Left hindlimb (tissue), 1 donor: ENCODE measurements around the gene OPCML.

Experiments
- DNase-seq: peaks from one replicate; pipeline ENCODE4 v3.0.0-alpha.2; 2018

Gene OPCML

DNA sequence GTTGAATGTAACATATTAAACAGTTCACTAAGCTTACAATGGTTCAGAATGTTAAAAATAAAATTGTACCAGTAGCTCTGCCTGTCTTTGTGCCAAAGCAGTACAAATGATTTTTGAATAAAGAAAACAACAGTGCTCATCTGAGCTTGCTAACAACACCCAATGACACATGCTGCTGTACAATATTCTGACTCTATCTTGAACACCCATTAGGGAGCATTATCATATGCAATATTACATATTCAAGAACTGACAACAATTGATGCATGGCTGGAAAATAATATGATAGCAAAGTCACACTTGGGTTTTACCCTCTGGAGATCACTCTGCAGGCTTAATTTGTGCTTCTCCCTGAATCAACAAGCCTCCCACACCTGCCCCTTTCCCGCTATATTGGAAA is 953.7 kb downstream of the OPCML start:
- DNase-seq = no peak

DNA sequence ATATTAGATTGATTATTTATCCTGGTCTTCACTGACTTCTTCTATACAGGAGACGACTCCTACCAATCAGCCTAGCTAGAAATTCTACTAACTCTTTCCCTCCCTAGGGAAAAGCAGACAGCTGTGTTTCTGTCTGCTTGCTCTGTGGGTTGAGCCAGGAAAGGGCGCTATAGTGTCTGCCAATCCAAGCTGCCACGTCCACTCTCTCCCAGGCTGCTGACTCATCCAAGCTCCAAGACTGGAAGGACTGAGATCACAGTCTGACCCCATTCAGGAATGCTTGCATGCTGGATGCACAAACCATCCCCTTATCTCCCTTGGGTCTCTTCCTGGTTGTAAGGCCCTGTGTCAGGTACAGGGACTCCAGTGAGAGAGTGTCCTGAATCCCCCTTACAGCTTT is 955.6 kb downstream of the OPCML start:
- no peak for DNase-seq

GRCh38 chr11:132564091-132564885 is 968.0 kb downstream of the OPCML start:
- no peak for DNase-seq

- DNase-seq = no peak
Measured at GRCh38 chr11:132563050-132563449, 969.3 kb downstream of the OPCML start.

DNA sequence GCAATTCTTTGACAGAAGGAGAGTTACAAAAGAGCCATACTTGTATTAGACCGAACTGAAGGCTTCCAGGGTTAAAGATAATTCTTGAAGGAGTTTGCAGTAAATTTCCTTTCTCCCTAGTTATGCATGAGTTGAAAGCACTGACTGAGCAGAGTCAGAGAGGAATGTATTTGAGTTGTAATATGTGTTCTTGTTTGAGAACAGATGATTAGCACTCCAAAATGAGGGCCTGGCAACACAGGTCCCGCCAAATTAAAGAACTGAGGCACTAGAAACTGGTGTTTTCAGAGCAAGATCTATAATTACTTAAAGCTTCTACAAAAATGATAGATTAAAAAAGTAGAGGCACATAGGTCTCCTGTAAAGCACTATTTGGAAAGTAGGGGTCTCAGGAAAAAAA is 970.4 kb downstream of the OPCML start:
- no peak for DNase-seq

- DNase-seq = no peak
Measured at GRCh38 chr11:132559331-132560036, 972.8 kb downstream of the OPCML start.

DNA sequence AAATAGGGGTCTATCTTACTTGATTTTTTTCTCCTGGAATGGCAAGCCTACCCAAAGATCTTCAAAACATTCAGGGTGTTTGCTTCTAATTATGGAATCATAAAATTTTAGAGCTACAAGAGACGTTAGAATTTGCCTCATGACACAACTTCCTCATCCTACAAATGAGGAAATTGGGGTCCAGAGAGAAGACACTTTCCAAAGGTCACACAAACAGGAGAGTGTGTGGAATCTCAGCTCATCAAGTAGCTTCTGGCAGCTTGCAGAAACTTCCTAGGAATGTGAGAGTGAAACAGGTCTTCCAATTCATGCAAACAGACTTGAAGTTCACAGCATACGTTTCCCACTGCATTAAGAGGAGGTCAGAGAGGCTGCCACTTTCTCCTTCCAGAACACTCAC is 976.0 kb downstream of the OPCML start:
- DNase-seq = no peak

GRCh38 chr11:132555617-132556016 is 976.7 kb downstream of the OPCML start:
- no peak for DNase-seq

- no peak for DNase-seq
Measured at GRCh38 chr11:132551016-132551415, 981.3 kb downstream of the OPCML start.

GRCh38 chr11:132549561-132549960 is 982.7 kb downstream of the OPCML start:
- no peak for DNase-seq

- no peak for DNase-seq
Measured at GRCh38 chr11:132549001-132549400, 983.3 kb downstream of the OPCML start.

- no peak for DNase-seq
Measured at GRCh38 chr11:132544007-132544406, 988.3 kb downstream of the OPCML start.

GRCh38 chr11:132541794-132542193 is 990.5 kb downstream of the OPCML start:
- no peak for DNase-seq

DNA sequence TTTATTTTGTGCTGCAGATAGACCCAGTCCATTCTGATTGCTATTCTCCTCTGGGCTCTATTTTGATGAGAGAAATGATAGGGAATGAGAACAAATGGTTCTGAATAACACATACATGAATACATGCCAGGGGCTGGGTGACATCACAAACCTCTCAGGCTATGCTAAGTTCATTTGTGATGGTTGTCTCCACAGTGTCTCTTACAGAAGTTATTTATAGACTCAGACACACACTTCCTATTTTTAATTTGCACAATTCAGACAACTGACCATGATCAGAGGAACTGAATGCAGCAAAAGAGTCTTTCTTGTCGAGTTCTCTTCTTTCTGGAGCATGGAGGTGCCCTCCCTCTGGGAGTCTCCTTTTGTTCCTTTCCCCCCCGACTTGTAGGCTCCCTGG is 991.7 kb downstream of the OPCML start:
- no peak for DNase-seq

DNA sequence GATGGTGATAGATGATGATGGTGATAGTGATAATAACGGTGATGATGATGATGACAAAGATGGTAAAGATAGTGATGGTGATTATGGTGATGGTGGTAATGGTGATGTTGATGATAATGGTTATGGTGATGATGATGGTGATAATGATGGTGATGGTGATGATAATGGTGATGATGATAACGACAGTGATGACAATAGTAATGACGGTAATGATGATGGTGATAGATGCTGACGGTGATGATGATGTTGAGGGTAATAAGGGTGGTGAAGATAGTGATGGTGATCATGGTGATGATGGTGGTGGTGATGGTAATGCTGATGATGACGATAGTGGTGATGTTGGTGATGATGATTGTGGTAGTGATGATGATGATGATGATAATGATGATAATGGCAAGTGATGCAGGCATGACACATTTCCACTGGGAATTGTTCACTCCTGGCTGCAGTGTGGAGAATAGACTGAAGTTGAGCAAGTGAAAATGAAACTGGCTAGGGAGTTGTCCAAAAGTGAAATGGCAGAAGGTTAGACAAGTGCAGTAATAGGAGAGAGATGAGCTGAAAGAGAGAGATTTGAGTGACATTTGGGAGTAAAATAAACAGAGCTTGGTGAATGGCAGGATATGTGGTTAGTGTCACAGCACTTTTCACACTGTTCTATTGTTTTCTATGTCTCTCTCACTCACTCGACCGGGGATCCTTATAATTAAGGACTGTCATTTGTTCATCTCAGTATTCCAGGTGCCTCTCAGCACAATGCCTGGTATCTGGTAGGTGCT is 992.5 kb downstream of the OPCML start:
- no peak for DNase-seq

- DNase-seq = no peak
Measured at GRCh38 chr11:132538642-132539041, 993.7 kb downstream of the OPCML start.

DNA sequence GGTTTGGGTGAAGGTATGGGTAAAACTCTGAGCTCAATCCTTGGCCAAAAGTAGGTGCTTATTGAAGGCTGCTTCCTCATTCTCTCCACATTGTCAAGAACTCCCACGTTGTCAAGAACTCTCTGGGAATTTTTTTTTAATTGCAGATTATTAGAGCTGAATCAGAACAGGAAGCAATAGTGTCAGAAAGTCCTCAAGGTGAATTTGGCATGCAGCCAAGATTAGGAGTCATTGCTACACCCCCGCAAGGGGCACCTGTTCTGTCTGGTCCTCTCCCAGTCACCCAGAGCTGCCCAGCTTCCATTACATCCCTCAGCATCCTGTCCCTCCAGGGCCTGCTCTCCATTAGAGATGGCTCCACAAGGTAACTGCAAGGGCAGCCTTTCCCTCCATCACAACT is 996.5 kb downstream of the OPCML start:
- no peak for DNase-seq

DNA sequence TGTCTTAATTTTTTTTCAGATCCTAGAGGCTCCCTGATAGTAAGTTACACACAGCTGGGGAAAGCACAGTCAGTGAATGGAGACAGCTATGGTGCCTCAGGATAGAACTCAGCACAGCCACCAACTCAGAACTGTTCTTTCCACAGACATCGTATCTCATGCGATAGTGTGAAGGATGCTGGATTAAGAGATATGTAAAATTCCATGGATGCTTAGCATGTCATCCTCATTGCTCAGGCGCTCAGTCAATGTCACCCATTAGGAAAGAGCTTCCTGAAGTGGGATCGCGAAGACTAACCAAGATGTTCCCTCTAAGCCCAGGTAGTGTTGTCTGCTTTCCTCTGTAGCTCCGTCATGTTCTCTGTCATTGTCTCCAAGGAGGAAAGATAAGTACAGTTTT is 1000.4 kb downstream of the OPCML start:
- DNase-seq = no peak

DNA sequence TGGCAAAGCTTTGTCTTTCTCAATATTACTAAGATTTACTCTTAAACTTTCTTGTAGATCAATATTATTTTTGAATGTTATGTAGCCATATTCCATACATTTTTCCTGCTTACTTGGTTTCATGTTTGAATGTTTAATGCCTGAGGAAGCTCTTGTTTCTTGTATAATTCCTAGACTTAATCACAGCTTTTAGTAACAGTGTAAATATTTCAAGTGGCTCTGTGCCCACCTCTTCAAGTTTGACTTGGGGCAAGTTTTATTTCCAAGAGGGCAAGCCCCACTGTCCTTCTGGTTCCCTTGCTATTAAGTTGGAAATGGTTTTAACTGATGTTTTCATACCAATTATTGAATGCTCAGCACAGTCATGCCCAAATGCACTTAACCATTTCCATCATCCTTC is 1004.1 kb downstream of the OPCML start:
- DNase-seq = no peak

DNA sequence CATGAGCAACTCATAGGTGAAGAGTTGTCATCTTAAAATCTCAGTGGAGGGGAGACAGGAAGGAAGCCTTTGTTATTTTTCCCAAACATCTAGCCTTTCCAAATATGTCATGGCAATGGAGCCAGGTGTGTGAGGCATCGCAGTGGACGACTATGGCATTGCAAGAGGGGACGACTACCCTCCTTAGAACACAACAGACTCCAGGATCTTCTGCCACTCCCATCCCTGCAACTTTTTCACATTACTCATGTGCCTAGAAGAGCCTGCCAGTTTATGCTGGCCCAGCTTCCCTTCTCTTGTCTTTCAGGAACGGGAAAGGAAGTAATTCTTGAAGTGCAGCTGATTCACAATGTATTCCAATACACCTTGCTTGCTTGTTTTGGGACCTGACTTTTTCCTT is 1008.4 kb downstream of the OPCML start:
- DNase-seq = no peak

DNA sequence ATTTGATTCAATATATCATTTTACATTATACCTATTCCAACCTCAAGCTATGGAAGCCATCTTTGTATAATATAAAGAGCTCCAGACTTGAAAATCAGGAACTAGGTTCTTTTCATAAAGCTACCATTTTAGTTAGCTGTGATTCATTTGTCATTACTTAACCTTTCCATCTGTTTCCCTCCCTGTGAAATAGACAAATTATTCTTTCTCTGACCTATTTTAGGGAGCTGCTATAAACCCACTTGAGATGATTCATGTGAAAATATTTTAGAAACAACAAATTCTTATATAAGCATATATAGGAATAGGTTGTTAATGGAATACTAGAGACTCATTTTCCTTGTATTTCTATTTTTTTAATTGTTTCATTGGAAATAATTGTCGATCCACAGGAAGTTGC is 1012.1 kb downstream of the OPCML start:
- no peak for DNase-seq

DNA sequence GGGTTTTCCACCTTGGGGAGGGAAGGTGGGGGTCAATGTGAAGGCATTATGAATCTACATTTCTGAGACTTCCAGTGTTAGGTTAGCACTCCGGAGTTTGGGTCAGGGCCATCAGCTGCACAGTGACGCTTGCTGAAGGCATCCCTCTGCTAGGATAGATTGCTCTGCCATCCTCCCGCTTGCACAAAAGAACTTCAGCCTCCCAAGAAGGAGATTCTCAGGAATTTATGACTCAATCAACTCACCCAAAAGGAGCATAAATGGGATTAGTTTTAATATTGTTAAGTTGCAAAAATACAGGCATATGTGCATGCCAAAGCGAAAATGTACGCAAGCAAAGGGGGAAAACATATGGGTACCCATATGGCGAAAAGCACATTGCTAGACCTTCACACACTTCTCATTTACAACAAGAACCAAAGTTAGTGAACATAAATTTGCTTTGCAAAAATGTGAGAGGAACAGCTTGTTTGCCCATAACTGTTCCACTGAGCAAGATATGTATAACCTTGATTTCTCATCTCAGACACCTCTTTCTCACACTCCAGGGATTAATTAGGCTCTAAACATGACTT is 1013.0 kb downstream of the OPCML start:
- DNase-seq = no peak

GRCh38 chr11:132504501-132505041 is 1027.7 kb downstream of the OPCML start:
- no peak for DNase-seq
